WTC11 (cell line): Measurements from ENCODE around the gene NMB.

Source experiments
- CBFB ChIP-seq: sonication (generic); formaldehyde crosslinking; IDR thresholded peaks from 2 replicates; pipeline ENCODE4 v1.8.1; 2022; ENCODE audit warnings: mild to moderate bottlenecking, low read depth, missing genetic modification reagents
- CTCF ChIP-seq: fragments of 200-600 bp; IDR thresholded peaks from 2 replicates; pipeline ENCODE4 v1.8.0; 2022; ENCODE audit warnings: antibody characterized with exemption
- EMX1 ChIP-seq: fragments of 250-450 bp; sonication (Bioruptor Pico); IDR thresholded peaks from 2 replicates; pipeline ENCODE4 v1.8.0; 2021; ENCODE audit warnings: mild to moderate bottlenecking
- IRF2 ChIP-seq: sonication (generic); formaldehyde crosslinking; IDR thresholded peaks from 2 replicates; pipeline ENCODE4 v1.8.0; 2022; ENCODE audit warnings: low read depth, missing genetic modification reagents, borderline replicate concordance
- JAZF1 ChIP-seq: fragments of 250-450 bp; sonication (Bioruptor Pico); IDR thresholded peaks from 2 replicates; pipeline ENCODE4 v1.9.0; 2021; ENCODE audit warnings: moderate library complexity, mild to moderate bottlenecking, inconsistent platforms
- KAT7 ChIP-seq: sonication (generic); formaldehyde crosslinking; IDR thresholded peaks from 2 replicates; pipeline ENCODE4 v1.8.1; 2023; ENCODE audit warnings: missing genetic modification reagents, mild to moderate bottlenecking, borderline replicate concordance
- MAX ChIP-seq: sonication (generic); formaldehyde crosslinking; IDR thresholded peaks from 2 replicates; pipeline ENCODE4 v1.8.0; 2022; ENCODE audit warnings: mild to moderate bottlenecking, missing genetic modification reagents
- NR2C2 ChIP-seq: sonication (generic); formaldehyde crosslinking; IDR thresholded peaks from 2 replicates; pipeline ENCODE4 v1.8.0; 2022; ENCODE audit warnings: mild to moderate bottlenecking, missing genetic modification reagents
- NR3C1 ChIP-seq: sonication (generic); formaldehyde crosslinking; conservative IDR thresholded peaks from 2 replicates; pipeline ENCODE4 v1.8.1; 2023; ENCODE audit warnings: low read depth, mild to moderate bottlenecking, missing genetic modification reagents
- SMAD4 ChIP-seq: sonication (generic); formaldehyde crosslinking; IDR thresholded peaks from 2 replicates; pipeline ENCODE4 v1.8.0; 2022; ENCODE audit warnings: mild to moderate bottlenecking, missing genetic modification reagents
- TCF7 ChIP-seq: sonication (generic); formaldehyde crosslinking; IDR thresholded peaks from 2 replicates; pipeline ENCODE4 v1.8.0; 2022; ENCODE audit warnings: mild to moderate bottlenecking, low read depth, missing genetic modification reagents, moderate library complexity
- TF ChIP-seq, protein P1 (sequence below): sonication (generic); formaldehyde crosslinking; IDR thresholded peaks from 2 replicates; pipeline ENCODE4 v1.8.1; 2023; ENCODE audit warnings: mild to moderate bottlenecking, missing genetic modification reagents, moderate library complexity
- TF ChIP-seq, protein P2 (sequence below): sonication (generic); formaldehyde crosslinking; IDR thresholded peaks from 2 replicates; pipeline ENCODE4 v1.8.0; 2022; ENCODE audit warnings: mild to moderate bottlenecking, missing genetic modification reagents

DNA sequence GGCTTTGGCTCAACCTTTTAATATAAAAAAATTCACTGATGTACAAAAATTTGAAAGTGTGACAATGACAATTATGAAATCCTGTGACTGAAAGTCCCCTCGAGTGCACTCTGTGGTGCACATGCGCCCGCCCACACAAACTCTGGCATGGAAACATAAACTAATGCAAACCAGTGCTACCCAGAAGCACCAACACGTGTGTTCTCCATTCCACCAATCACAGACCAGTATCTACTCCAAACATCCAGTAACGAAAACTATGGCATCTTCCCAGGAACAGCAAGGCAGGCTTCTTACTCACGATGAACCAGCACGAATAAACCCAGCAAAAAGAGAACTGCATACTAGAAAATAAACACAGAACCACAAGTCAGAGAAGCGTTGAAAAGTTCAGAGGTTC lies 11.7 kb upstream of the NMB start:
- no peak for TF ChIP-seq IRF2 (CRISPR knock-in tag)
- no peak for TF ChIP-seq CBFB (CRISPR knock-in tag)
- TF ChIP-seq NR3C1 (CRISPR knock-in tag) = no peak
- no peak for TF ChIP-seq EMX1 (CRISPR knock-in tag)
- no peak for TF ChIP-seq MAX (CRISPR knock-in tag)
- TF ChIP-seq CTCF = no peak
- TF ChIP-seq NR2C2 (CRISPR knock-in tag) = no peak
- TF ChIP-seq, protein P1, sequence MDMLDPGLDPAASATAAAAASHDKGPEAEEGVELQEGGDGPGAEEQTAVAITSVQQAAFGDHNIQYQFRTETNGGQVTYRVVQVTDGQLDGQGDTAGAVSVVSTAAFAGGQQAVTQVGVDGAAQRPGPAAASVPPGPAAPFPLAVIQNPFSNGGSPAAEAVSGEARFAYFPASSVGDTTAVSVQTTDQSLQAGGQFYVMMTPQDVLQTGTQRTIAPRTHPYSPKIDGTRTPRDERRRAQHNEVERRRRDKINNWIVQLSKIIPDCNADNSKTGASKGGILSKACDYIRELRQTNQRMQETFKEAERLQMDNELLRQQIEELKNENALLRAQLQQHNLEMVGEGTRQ = no peak
- TF ChIP-seq SMAD4 (CRISPR knock-in tag) = no peak
- TF ChIP-seq TCF7 (CRISPR knock-in tag) = no peak
- TF ChIP-seq, protein P2, sequence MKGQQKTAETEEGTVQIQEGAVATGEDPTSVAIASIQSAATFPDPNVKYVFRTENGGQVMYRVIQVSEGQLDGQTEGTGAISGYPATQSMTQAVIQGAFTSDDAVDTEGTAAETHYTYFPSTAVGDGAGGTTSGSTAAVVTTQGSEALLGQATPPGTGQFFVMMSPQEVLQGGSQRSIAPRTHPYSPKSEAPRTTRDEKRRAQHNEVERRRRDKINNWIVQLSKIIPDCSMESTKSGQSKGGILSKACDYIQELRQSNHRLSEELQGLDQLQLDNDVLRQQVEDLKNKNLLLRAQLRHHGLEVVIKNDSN = no peak
- TF ChIP-seq JAZF1 (CRISPR knock-in tag) = no peak
- TF ChIP-seq KAT7 (CRISPR knock-in tag) = no peak
